Measurements from ENCODE around the gene SPNS3. TPM values are rescaled to one million over a fixed set of nuclear protein-coding genes. Genes with fewer than 3 reads are reported as not detected.

Gene SPNS3
- total RNA-seq, 2 donors from 2014 or later = 0.90 to 1.0 TPM

GRCh38 chr17:4523946-4524345 lies 90.2 kb downstream of the SPNS3 start:
- Histone ChIP-seq H3K9ac (ENCODE audit: low read depth in 2 of 2, low read length in 2 of 2) (no peak overlapping the region), H3K27me3 (no peaks in the 10 kb centered on the region), H3K36me3 (no peaks in the 10 kb centered on the region), H3K4me3 (no peak overlapping the region), H3K27ac (no peak overlapping the region), H3K9me3 (no peaks in the 10 kb centered on the region), H3K4me1 (no peaks in the 10 kb centered on the region)
- no peak for TF ChIP-seq CTCF (IDR thresholded peaks at IDR 0.05)
- intact Hi-C loops (cut with DNase I) = no loop called here
- DNase-seq = no peak

GRCh38 chr17:4525691-4526397 lies 92.1 kb downstream of the SPNS3 start:
- DNase-seq = no peak
- H3K9ac ChIP-seq (ENCODE audit: low read depth in 2 of 2, low read length in 2 of 2) = no peak overlapping the region
- H3K9me3 ChIP-seq = no peaks in the 10 kb centered on the region
- H3K4me3 ChIP-seq = no peak overlapping the region
- no peaks in the 10 kb centered on the region for H3K36me3 ChIP-seq
- intact Hi-C loops (cut with DNase I) = no loop called here
- H3K4me1 ChIP-seq = no peaks in the 10 kb centered on the region
- H3K27ac ChIP-seq = no peak overlapping the region
- H3K27me3 ChIP-seq = no peaks in the 10 kb centered on the region
- no peak for TF ChIP-seq CTCF (IDR thresholded peaks at IDR 0.05)

- Histone ChIP-seq H3K9ac (ENCODE audit: low read depth in 2 of 2, low read length in 2 of 2) (no peak overlapping the region), H3K9me3 (no peaks in the 10 kb centered on the region), H3K4me1 (no peaks in the 10 kb centered on the region), H3K27me3 (no peaks in the 10 kb centered on the region), H3K4me3 (no peak overlapping the region), H3K27ac (no peak overlapping the region), H3K36me3 (no peaks in the 10 kb centered on the region)
- intact Hi-C loops (cut with DNase I) = no loop called here
- DNase-seq = no peak
- no peak for TF ChIP-seq CTCF (IDR thresholded peaks at IDR 0.05)
These were observed 93.4 kb downstream of the SPNS3 start for GRCh38 chr17:4527134-4527533.

- Histone ChIP-seq H3K27me3 (no peaks in the 10 kb centered on the region), H3K36me3 (no peaks in the 10 kb centered on the region), H3K9me3 (no peaks in the 10 kb centered on the region), H3K9ac (ENCODE audit: low read depth in 2 of 2, low read length in 2 of 2) (no peak overlapping the region), H3K27ac (no peak overlapping the region), H3K4me1 (no peaks in the 10 kb centered on the region), H3K4me3 (no peak overlapping the region)
- intact Hi-C loops (cut with DNase I) = no loop called here
- no peak for DNase-seq
- no peak for TF ChIP-seq CTCF (IDR thresholded peaks at IDR 0.05)
These were observed 93.9 kb downstream of the SPNS3 start for GRCh38 chr17:4527566-4528125.

- intact Hi-C loops (cut with DNase I) = no loop called here
- no peak for TF ChIP-seq CTCF (IDR thresholded peaks at IDR 0.05)
- Histone ChIP-seq H3K27ac (no peak overlapping the region), H3K9ac (ENCODE audit: low read depth in 2 of 2, low read length in 2 of 2) (no peak overlapping the region), H3K4me1 (peaks cover 5% of the 10 kb centered on the region), H3K9me3 (no peaks in the 10 kb centered on the region), H3K27me3 (no peaks in the 10 kb centered on the region), H3K4me3 (no peak overlapping the region), H3K36me3 (no peaks in the 10 kb centered on the region)
- DNase-seq = no peak
These were observed 95.9 kb downstream of the SPNS3 start for GRCh38 chr17:4529533-4530152.
